GM06990 (cell line): Measurements from ENCODE around the gene RUFY3.

ENCODE experiments used
- DNase-seq: peaks from one replicate; pipeline ENCODE4 v3.0.0-alpha.2; 2011; ENCODE audit not compliant: insufficient read length; ENCODE audit errors: extremely low read depth
- H3K27me3 ChIP-seq: replicated peaks from 2 replicates; pipeline ENCODE4 v1.6.0; 2011; ENCODE audit warnings: low read length; ENCODE audit not compliant: control insufficient read depth, insufficient read depth
- H3K36me3 ChIP-seq: 2 replicates; pipeline ENCODE4 v1.5.1; 2011; ENCODE audit warnings: low read length; ENCODE audit not compliant: control insufficient read depth, insufficient read depth
- H3K4me3 ChIP-seq: replicated peaks from 2 replicates; pipeline ENCODE4 v1.5.1; 2011; ENCODE audit warnings: low read depth, mild to moderate bottlenecking, control low read depth, low read length
- TF ChIP-seq, protein P1 (sequence below): IDR thresholded peaks from 2 replicates; pipeline ENCODE4 v1.5.1; 2011; ENCODE audit warnings: low read length, control low read depth, mild to moderate bottlenecking, inconsistent platforms; ENCODE audit not compliant: insufficient read depth, poor library complexity, severe bottlenecking

RUFY3 gene

GRCh38 chr4:70754990-70755688, 33.4 kb downstream of the RUFY3 start:
- peak overlapping the region; percentile 32 for H3K4me3 ChIP-seq

DNA sequence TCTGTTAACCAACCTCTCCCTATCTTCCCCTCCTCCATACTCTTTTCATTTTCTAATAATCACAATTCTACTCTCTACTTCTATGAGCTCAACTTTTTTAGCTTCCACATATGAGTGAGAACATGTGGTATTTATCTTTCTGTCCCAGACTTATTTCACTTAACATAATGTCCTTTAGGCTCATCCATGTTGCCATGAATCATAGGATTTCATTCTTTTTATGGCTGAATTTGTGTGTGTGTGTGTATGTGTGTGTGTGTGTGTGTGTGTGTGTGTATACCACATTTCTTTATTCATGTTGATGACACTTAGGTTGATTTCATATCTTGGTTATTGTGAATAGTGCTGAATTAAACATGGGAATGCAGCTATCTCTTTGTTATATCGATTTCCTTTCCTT, 37.4 kb downstream of the RUFY3 start:
- DNase-seq, result no peak
- H3K27me3 ChIP-seq, result no peaks in the 10 kb centered on the region
- H3K36me3 ChIP-seq, result no peaks in the 10 kb centered on the region
- no peak overlapping the region for H3K4me3 ChIP-seq
- TF ChIP-seq, protein P1, sequence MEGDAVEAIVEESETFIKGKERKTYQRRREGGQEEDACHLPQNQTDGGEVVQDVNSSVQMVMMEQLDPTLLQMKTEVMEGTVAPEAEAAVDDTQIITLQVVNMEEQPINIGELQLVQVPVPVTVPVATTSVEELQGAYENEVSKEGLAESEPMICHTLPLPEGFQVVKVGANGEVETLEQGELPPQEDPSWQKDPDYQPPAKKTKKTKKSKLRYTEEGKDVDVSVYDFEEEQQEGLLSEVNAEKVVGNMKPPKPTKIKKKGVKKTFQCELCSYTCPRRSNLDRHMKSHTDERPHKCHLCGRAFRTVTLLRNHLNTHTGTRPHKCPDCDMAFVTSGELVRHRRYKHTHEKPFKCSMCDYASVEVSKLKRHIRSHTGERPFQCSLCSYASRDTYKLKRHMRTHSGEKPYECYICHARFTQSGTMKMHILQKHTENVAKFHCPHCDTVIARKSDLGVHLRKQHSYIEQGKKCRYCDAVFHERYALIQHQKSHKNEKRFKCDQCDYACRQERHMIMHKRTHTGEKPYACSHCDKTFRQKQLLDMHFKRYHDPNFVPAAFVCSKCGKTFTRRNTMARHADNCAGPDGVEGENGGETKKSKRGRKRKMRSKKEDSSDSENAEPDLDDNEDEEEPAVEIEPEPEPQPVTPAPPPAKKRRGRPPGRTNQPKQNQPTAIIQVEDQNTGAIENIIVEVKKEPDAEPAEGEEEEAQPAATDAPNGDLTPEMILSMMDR, result no peak

More at GRCh38 chr4:70754990-70755688, 33.4 kb downstream of the RUFY3 start:
- Histone ChIP-seq H3K27me3 (no peaks in the 10 kb centered on the region), H3K36me3 (no peaks in the 10 kb centered on the region)
- peak; percentile 65 for DNase-seq
- TF ChIP-seq, protein P1, result no peak

DNA sequence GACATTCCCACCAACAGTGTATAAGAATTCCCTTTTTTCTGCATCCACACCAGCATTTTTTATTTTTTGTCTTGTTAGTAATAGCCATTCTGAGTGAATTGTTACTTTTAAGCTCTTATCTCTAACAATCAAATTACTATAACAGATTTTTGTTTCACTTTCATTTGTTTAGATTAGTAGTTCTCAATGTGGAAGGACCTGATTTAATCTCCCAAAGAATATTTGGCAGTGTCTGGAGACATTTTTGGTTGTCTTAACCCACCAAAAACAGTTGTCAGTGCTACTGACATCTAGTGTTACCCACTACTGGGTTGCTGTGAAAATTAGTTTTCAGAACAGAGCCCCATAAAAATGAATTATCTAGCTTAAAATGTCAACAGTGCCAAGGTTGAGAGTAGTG, 37.9 kb downstream of the RUFY3 start:
- no peak overlapping the region for H3K4me3 ChIP-seq
- DNase-seq, result no peak
- TF ChIP-seq, protein P1, result no peak

DNA sequence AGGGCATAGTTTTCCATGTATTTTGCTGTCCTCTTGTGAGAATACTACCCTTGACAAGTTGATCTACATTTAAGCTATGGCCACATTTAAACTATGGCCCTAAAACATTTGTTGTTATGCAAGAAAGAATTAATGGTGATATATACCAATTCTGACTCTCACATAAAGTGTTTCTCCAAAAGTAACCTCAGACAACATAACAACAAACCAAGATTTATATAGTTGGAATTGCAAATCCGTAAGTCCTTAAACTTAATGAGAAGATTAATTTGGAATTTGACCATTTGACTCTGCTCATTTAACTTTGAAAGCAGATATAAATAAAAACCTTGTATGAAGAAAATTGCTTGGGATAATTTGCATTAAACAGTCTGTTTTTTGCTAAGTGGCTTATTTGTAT, 38.9 kb downstream of the RUFY3 start:
- H3K27me3 ChIP-seq, result no peaks in the 10 kb centered on the region
- H3K36me3 ChIP-seq, result no peaks in the 10 kb centered on the region
- TF ChIP-seq, protein P1, result no peak
- H3K4me3 ChIP-seq, result no peak overlapping the region
- no peak for DNase-seq

More for the DNA sequence above, 37.9 kb downstream of the RUFY3 start:
- Histone ChIP-seq H3K27me3 (no peaks in the 10 kb centered on the region), H3K36me3 (no peaks in the 10 kb centered on the region)

DNA sequence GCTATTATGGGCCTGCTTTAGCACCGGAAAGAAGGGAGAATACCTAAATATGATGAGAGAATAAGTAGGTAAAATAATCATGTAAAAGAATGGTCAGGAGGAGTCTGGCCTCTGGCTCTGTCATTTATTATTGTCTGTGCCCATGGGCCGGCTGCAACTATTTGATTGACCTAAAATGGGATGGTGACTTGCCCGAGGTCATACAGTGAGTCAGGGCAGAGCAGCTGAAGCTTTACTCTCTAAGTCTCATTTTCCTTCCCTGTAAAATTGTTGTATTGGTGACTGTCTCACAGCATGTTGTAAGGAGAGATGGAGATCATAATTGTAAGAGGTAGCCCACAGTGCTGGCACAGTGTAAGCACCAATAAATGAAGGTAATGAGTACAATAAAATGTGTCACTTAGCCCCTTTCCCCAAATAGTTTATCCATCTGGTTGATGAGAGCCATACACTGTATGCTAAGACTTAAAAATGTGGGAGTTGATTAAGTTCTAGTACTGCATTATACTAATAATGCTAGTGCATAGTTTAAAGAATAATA, 39.6 kb downstream of the RUFY3 start:
- no peaks in the 10 kb centered on the region for H3K27me3 ChIP-seq
- H3K4me3 ChIP-seq, result no peak overlapping the region
- TF ChIP-seq, protein P1, result no peak
- no peaks in the 10 kb centered on the region for H3K36me3 ChIP-seq
- DNase-seq, result no peak

DNA sequence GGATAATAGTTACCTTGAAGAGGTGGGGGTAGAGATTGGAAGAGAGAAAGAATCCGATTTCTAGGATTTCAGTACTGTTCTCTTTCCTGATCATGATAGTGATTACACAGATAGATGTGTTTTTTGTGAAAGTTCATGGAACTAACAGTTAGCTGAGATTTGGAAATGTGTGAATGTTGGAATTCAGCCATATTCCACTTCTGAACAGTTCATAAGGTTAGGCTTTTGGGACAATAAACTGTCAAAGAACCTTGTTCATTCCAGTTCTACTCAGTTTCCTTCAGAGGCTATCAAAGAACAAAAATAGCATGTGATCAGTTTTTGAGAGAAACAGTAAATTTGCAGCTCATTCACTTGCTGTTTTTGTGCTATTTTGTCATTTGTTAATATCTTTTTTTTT, 43.6 kb downstream of the RUFY3 start:
- no peak overlapping the region for H3K4me3 ChIP-seq
- TF ChIP-seq, protein P1, result no peak
- no peaks in the 10 kb centered on the region for H3K36me3 ChIP-seq
- DNase-seq, result no peak
- H3K27me3 ChIP-seq, result no peaks in the 10 kb centered on the region
